Karpas-422 (cell line): Measurements from ENCODE around the gene SEPTIN10. TPM values are rescaled to one million over a fixed set of nuclear protein-coding genes. Genes with fewer than 3 reads are reported as not detected.
A peak's percentile ranks its signal among the peaks of the same experiment; 100 is the strongest.

ENCODE experiments used
- DNase-seq: peaks from one replicate; pipeline ENCODE4 v3.0.0-alpha.2; 2015
- H2AFZ ChIP-seq: fragments of 200-600 bp; sonication (generic); 2 replicates; pipeline ENCODE4 v1.6.1; 2014; ENCODE audit warnings: antibody characterized with exemption, low read length, mixed read lengths
- H3K27ac ChIP-seq: fragments of 200-600 bp; sonication (generic); 2 replicates; pipeline ENCODE4 v1.5.1; 2014; ENCODE audit warnings: mild to moderate bottlenecking, low read length, moderate library complexity
- H3K27me3 ChIP-seq: fragments of 200-600 bp; sonication (generic); 2 replicates; pipeline ENCODE4 v1.6.1; 2014; ENCODE audit warnings: low read length, mixed read lengths
- H3K36me3 ChIP-seq: fragments of 200-600 bp; sonication (generic); 2 replicates; pipeline ENCODE4 v1.6.1; 2014; ENCODE audit warnings: low read length, mixed read lengths; ENCODE audit not compliant: insufficient read depth
- H3K4me1 ChIP-seq: fragments of 200-600 bp; sonication (generic); 2 replicates; pipeline ENCODE4 v1.6.1; 2014; ENCODE audit warnings: mild to moderate bottlenecking, low read length, mixed read lengths
- H3K4me2 ChIP-seq: fragments of 200-600 bp; sonication (generic); 2 replicates; pipeline ENCODE4 v1.6.1; 2014; ENCODE audit warnings: low read length, low read depth, mild to moderate bottlenecking; ENCODE audit not compliant: poor library complexity, severe bottlenecking
- H3K4me3 ChIP-seq: fragments of 200-600 bp; sonication (generic); 2 replicates; pipeline ENCODE4 v1.5.1; 2014; ENCODE audit warnings: mild to moderate bottlenecking, antibody characterized with exemption, low read length, mixed read lengths
- H3K79me2 ChIP-seq: fragments of 200-600 bp; sonication (generic); 2 replicates; pipeline ENCODE4 v1.6.1; 2014; ENCODE audit warnings: mild to moderate bottlenecking, low read length, mixed read lengths
- H3K9ac ChIP-seq: fragments of 200-600 bp; sonication (generic); 2 replicates; pipeline ENCODE4 v1.6.0; 2014; ENCODE audit warnings: low read length
- H3K9me2 ChIP-seq: fragments of 200-600 bp; sonication (generic), shearing (Covaris generic); replicated peaks from 2 replicates; pipeline ENCODE4 v1.6.0; 2014; ENCODE audit warnings: mild to moderate bottlenecking, low read length, moderate library complexity; ENCODE audit not compliant: insufficient read depth
- H3K9me3 ChIP-seq: fragments of 300-700, 200-600 bp; sonication (generic); 2 replicates; pipeline ENCODE4 v1.6.1; 2014; ENCODE audit warnings: low read length, mixed read lengths
- H4K20me1 ChIP-seq: fragments of 200-600 bp; sonication (generic); 2 replicates; pipeline ENCODE4 v1.6.1; 2014; ENCODE audit warnings: mild to moderate bottlenecking, antibody characterized with exemption, low read length, low read depth; ENCODE audit not compliant: insufficient read depth
- total RNA-seq: library from RNA; depleted of rRNA; stranded (reverse); fragments of >200 nt; shearing (Covaris generic); gene quantifications from 2 replicates; pipeline ENCODE4 v1.2.3, GENCODE V29; 2014; ENCODE audit warnings: low replicate concordance

SEPTIN10 gene
- total RNA-seq, 1 experiment from 2014 or later = not detected

- no peaks in the 10 kb centered on the region for H3K27me3 ChIP-seq
- no peaks in the 10 kb centered on the region for H3K9me2 ChIP-seq
- H3K9me3 ChIP-seq = no peaks in the 10 kb centered on the region
- H2AFZ ChIP-seq = no peak overlapping the region
- no peak for DNase-seq
- H3K79me2 ChIP-seq = no peaks in the 10 kb centered on the region
- H3K4me3 ChIP-seq = no peak overlapping the region
- H3K36me3 ChIP-seq = no peaks in the 10 kb centered on the region
- no peak overlapping the region for H3K27ac ChIP-seq
- no peak overlapping the region for H3K9ac ChIP-seq
- no peaks in the 10 kb centered on the region for H3K4me1 ChIP-seq
- H3K4me2 ChIP-seq = no peak overlapping the region
- H4K20me1 ChIP-seq = no peaks in the 10 kb centered on the region
Observed at GRCh38 chr2:109512076-109512475, 101.7 kb downstream of the SEPTIN10 start.

GRCh38 chr2:109511168-109511567 lies 102.6 kb downstream of the SEPTIN10 start:
- no peak overlapping the region for H3K9ac ChIP-seq
- no peak overlapping the region for H3K4me2 ChIP-seq
- no peak for DNase-seq
- no peaks in the 10 kb centered on the region for H3K79me2 ChIP-seq
- H4K20me1 ChIP-seq = no peaks in the 10 kb centered on the region
- H3K9me3 ChIP-seq = no peaks in the 10 kb centered on the region
- H3K9me2 ChIP-seq = no peaks in the 10 kb centered on the region
- no peak overlapping the region for H3K4me3 ChIP-seq
- H3K36me3 ChIP-seq = no peaks in the 10 kb centered on the region
- H2AFZ ChIP-seq = no peak overlapping the region
- no peaks in the 10 kb centered on the region for H3K4me1 ChIP-seq
- no peak overlapping the region for H3K27ac ChIP-seq
- no peaks in the 10 kb centered on the region for H3K27me3 ChIP-seq

- Histone ChIP-seq H2AFZ (no peak overlapping the region), H4K20me1 (no peaks in the 10 kb centered on the region), H3K4me3 (no peak overlapping the region), H3K9me2 (no peaks in the 10 kb centered on the region), H3K9ac (no peak overlapping the region), H3K27me3 (no peaks in the 10 kb centered on the region), H3K9me3 (no peaks in the 10 kb centered on the region), H3K36me3 (no peaks in the 10 kb centered on the region), H3K27ac (no peak overlapping the region), H3K4me2 (no peak overlapping the region), H3K4me1 (no peaks in the 10 kb centered on the region), H3K79me2 (no peaks in the 10 kb centered on the region)
- peak; percentile 91 for DNase-seq
Observed at GRCh38 chr2:109510136-109511028, 103.4 kb downstream of the SEPTIN10 start.

GRCh38 chr2:109508556-109508955 lies 105.2 kb downstream of the SEPTIN10 start:
- no peaks in the 10 kb centered on the region for H3K36me3 ChIP-seq
- no peak overlapping the region for H3K27ac ChIP-seq
- H3K27me3 ChIP-seq = no peaks in the 10 kb centered on the region
- no peaks in the 10 kb centered on the region for H3K9me2 ChIP-seq
- H3K4me3 ChIP-seq = no peak overlapping the region
- no peaks in the 10 kb centered on the region for H3K79me2 ChIP-seq
- H3K4me1 ChIP-seq = no peaks in the 10 kb centered on the region
- H3K9ac ChIP-seq = no peak overlapping the region
- no peaks in the 10 kb centered on the region for H3K9me3 ChIP-seq
- no peaks in the 10 kb centered on the region for H4K20me1 ChIP-seq
- no peak overlapping the region for H3K4me2 ChIP-seq
- DNase-seq = no peak
- H2AFZ ChIP-seq = no peak overlapping the region

GRCh38 chr2:109507828-109508227 lies 105.9 kb downstream of the SEPTIN10 start:
- DNase-seq = no peak
- no peaks in the 10 kb centered on the region for H3K36me3 ChIP-seq
- H3K4me3 ChIP-seq = no peak overlapping the region
- no peak overlapping the region for H2AFZ ChIP-seq
- no peaks in the 10 kb centered on the region for H3K9me2 ChIP-seq
- no peak overlapping the region for H3K9ac ChIP-seq
- no peak overlapping the region for H3K4me2 ChIP-seq
- no peaks in the 10 kb centered on the region for H4K20me1 ChIP-seq
- H3K79me2 ChIP-seq = no peaks in the 10 kb centered on the region
- no peaks in the 10 kb centered on the region for H3K9me3 ChIP-seq
- H3K4me1 ChIP-seq = no peaks in the 10 kb centered on the region
- no peaks in the 10 kb centered on the region for H3K27me3 ChIP-seq
- no peak overlapping the region for H3K27ac ChIP-seq

GRCh38 chr2:109507217-109507616 lies 106.5 kb downstream of the SEPTIN10 start:
- H3K36me3 ChIP-seq = no peaks in the 10 kb centered on the region
- H3K9ac ChIP-seq = no peak overlapping the region
- no peaks in the 10 kb centered on the region for H3K27me3 ChIP-seq
- H3K4me1 ChIP-seq = no peaks in the 10 kb centered on the region
- no peak overlapping the region for H3K4me2 ChIP-seq
- no peaks in the 10 kb centered on the region for H3K79me2 ChIP-seq
- DNase-seq = no peak
- no peak overlapping the region for H3K4me3 ChIP-seq
- no peaks in the 10 kb centered on the region for H3K9me2 ChIP-seq
- no peaks in the 10 kb centered on the region for H4K20me1 ChIP-seq
- no peaks in the 10 kb centered on the region for H3K9me3 ChIP-seq
- no peak overlapping the region for H3K27ac ChIP-seq
- no peak overlapping the region for H2AFZ ChIP-seq

- Histone ChIP-seq H3K4me2 (no peak overlapping the region), H3K27ac (no peak overlapping the region), H2AFZ (no peak overlapping the region), H3K9me3 (no peaks in the 10 kb centered on the region), H3K36me3 (no peaks in the 10 kb centered on the region), H3K27me3 (no peaks in the 10 kb centered on the region), H4K20me1 (no peaks in the 10 kb centered on the region), H3K4me3 (no peak overlapping the region), H3K9ac (no peak overlapping the region), H3K9me2 (no peaks in the 10 kb centered on the region), H3K4me1 (no peaks in the 10 kb centered on the region), H3K79me2 (no peaks in the 10 kb centered on the region)
- no peak for DNase-seq
Observed at GRCh38 chr2:109503191-109503590, 110.6 kb downstream of the SEPTIN10 start.

- Histone ChIP-seq H3K9ac (no peak overlapping the region), H2AFZ (no peak overlapping the region), H3K4me3 (no peak overlapping the region), H3K9me2 (no peaks in the 10 kb centered on the region), H3K27me3 (no peaks in the 10 kb centered on the region), H4K20me1 (no peaks in the 10 kb centered on the region), H3K36me3 (no peaks in the 10 kb centered on the region), H3K9me3 (no peaks in the 10 kb centered on the region), H3K4me1 (no peaks in the 10 kb centered on the region), H3K27ac (no peak overlapping the region), H3K4me2 (no peak overlapping the region), H3K79me2 (no peaks in the 10 kb centered on the region)
- DNase-seq = no peak
Observed at GRCh38 chr2:109501461-109501860, 112.3 kb downstream of the SEPTIN10 start.
